ENCODE results near the gene CAP1.

CAP1 gene

DNA sequence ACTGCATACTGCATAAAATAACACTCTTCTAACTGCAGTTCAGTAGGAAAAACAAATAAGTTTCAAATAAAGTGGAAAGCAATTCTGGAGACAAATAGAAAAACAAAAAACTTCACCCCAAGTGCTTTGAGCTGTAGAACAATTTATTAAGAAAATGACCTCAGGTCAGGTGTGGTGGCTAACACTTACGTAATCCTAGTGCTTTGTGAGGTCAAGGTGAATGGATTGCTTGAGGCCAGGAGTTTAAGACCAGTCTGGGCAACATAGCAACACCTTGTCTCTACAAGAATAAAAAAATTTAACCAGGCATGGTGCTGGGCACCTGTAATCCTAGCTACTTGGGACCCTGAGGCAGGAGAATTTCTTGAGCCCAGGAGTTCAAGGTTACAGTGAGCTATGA lies 61.5 kb downstream of the CAP1 start:
- DNase-seq: no peak

DNA sequence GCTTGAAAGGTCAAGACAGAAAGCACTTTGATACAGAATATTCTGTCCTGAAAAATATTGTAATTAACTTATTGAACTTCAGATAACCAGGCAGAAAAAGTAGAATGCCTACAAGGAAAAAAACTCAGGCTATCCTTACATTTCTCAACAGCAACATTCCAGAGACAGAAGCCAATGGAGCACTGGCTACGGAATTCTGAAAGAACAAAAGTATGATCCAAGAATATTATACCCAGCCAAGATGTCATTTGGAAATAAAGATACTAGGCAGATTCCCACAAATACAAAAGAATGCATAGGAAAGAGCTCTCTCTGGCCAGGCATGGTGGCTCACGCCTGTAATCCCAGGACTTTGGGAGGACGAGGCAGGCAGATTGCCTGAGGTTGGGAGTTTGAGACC lies 62.4 kb downstream of the CAP1 start:
- no peak for DNase-seq

DNA sequence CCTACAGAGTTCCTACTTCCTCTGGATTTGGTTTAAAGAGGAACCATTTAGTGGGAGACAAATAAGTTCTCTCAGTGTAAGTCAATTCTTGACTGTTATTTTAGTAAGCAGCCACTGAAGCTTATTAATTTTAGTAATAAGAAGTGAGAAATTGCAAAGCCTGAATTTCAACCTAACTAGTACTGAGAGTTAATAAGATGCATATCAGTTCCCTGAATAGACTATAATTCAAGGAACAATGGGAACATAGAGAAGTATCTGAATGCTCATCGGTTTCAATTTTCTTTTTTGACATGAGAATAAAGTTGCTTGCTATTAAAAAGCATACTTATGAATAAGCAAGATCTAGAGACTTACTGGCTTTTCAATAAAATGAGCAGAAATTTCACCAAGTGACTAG lies 64.5 kb downstream of the CAP1 start:
- no peak for DNase-seq

DNA sequence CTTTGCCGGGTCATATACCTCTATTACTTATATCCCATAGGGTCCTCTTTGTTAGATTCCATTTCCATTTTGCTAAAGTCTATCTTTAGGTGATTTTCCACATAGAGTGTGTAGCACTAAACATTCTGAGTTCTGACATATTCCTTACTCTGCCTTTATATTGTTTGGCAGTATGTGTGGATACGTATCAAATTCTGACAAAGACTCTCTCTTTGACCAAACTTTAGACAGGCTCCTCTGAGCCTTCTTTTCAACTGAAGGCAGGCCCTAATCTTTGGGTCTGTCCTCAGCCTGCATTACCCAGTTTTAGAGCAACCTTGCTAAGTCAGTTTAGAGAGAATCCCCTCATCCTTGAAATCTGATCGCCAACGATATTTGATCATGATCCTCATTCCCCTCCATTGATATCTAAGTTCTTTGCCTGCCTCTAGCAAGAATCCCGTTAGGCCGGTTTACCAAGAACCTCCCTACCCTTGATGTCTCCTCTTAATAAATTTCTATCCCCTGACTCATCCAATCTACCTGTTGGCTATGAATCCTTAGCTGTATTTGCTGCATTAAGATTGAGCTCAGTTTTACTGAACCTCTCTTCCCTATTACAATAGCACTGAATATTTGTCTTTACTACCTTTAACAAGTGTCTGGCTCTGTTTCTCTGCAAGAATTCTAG lies 66.9 kb downstream of the CAP1 start:
- DNase-seq: no peak

DNA sequence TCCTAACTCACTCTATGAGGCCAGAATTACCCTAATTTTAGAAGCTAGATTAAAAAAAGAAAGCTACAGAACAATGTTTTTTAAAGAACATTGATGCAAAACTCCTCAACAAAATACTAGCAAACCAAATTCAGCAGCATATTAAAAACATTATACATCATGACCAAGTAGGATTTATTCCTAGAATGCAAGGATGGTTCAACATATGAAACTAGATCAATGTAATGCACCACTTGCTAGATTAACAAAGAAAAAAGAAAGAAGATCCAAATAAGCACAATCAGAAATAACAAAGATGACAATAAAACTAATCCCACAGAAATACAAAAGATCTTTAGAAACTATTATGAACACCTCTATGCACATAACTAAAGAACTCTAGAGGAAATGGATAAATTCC lies 69.9 kb downstream of the CAP1 start:
- DNase-seq: no peak

DNA sequence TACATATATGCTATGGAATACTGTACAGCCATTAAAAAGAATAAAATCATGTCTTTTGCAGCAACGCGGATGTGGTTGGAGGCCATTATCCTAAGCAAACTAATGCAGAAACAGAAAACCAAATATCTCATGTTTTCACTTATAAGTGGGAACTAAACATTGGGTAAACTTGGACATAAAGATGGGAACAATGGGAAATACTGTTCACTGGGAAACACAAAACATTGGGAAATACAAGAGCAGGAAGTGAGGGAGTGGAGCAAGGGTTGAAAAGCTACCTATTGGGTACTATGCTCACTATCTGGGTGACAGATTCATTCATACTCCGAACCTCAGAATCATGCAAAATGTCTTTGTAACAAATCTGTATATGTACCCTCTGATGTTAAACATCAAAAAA lies 73.9 kb downstream of the CAP1 start:
- DNase-seq: no peak

DNA sequence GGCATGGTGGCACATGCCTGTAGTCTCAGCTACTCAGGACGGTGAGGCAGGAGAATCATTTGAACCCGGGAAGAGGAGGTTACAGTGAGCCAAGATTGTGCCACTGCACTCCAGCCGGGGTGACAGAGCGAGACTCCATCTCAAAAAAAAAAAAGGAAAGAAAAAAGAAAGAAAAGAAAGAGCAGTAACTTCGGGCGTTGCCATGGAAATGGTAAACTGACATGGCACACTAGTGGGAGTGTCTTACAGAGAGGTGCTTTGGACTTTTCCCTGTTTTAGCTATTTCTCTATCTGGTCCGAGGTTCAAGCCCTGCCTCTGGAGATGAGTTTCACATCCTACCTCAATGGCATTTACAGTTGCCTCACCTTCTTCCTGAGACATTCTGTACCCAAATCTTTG lies 79.6 kb downstream of the CAP1 start:
- no peak for DNase-seq
